LHCN-M2 (cell line): Measurements from ENCODE around the gene RGPD8. TPM values are rescaled to one million over a fixed set of nuclear protein-coding genes. Genes with fewer than 3 reads are reported as not detected.
A peak's percentile ranks its signal among the peaks of the same experiment; 100 is the strongest.
"Not testable (repeated sequence)": the region's sequence is repeated elsewhere in the genome, so short reads cannot be mapped to it uniquely, and the experiment has no call there.

ENCODE experiments used
- DNase-seq: peaks from one replicate; pipeline ENCODE4 v3.0.0-alpha.2; 2012; ENCODE audit warnings: low read depth
- total RNA-seq: library from RNA; depleted of rRNA; stranded (reverse); fragments of >200 nt; gene quantifications from 2 replicates; pipeline ENCODE4 v1.2.3, GENCODE V29; 2014

Gene RGPD8
- total RNA-seq, 1 experiment from 2014 or later: 4.1 TPM

GRCh38 chr2:112435716-112436431 lies 2.4 kb upstream of the RGPD8 start:
- DNase-seq: not testable (repeated sequence)

GRCh38 chr2:112434890-112435715 lies 1.7 kb upstream of the RGPD8 start:
- DNase-seq: not testable (repeated sequence)

GRCh38 chr2:112433932-112434730 lies 686 bp upstream of the RGPD8 start:
- no peak for DNase-seq

- DNase-seq: not testable (repeated sequence)
These were observed 538 bp downstream of the RGPD8 start for GRCh38 chr2:112432735-112433479.

GRCh38 chr2:112432390-112432734 lies 1.1 kb downstream of the RGPD8 start:
- DNase-seq: not testable (repeated sequence)

- DNase-seq: peak; percentile 11
These were observed 1.7 kb downstream of the RGPD8 start for GRCh38 chr2:112431587-112432295.

- DNase-seq: not testable (repeated sequence)
These were observed 8.9 kb downstream of the RGPD8 start for GRCh38 chr2:112424553-112424952.

GRCh38 chr2:112416860-112417259 lies 16.6 kb downstream of the RGPD8 start:
- not testable (repeated sequence) for DNase-seq

GRCh38 chr2:112360055-112360454 lies 73.4 kb downstream of the RGPD8 start:
- not testable (repeated sequence) for DNase-seq

GRCh38 chr2:112354335-112354734 lies 79.1 kb downstream of the RGPD8 start:
- DNase-seq: not testable (repeated sequence)

- DNase-seq: not testable (repeated sequence)
These were observed 80.4 kb downstream of the RGPD8 start for GRCh38 chr2:112352809-112353603.

GRCh38 chr2:112352292-112352691 lies 81.2 kb downstream of the RGPD8 start:
- DNase-seq: not testable (repeated sequence)

- no peak for DNase-seq
These were observed 88.1 kb downstream of the RGPD8 start for GRCh38 chr2:112345030-112346027.

- peak; percentile 5 for DNase-seq
These were observed 89.4 kb downstream of the RGPD8 start for GRCh38 chr2:112343827-112344585.

- no peak for DNase-seq
These were observed 91.3 kb downstream of the RGPD8 start for GRCh38 chr2:112342067-112342550.

GRCh38 chr2:112340475-112341267 lies 92.8 kb downstream of the RGPD8 start:
- DNase-seq: no peak

GRCh38 chr2:112339986-112340385 lies 93.5 kb downstream of the RGPD8 start:
- no peak for DNase-seq
